ENCODE measurements around the gene PHACTR1. TPM values are rescaled to one million over a fixed set of nuclear protein-coding genes. Genes with fewer than 3 reads are reported as not detected.
"Not testable (repeated sequence)": the region's sequence is repeated elsewhere in the genome, so short reads cannot be mapped to it uniquely, and the experiment has no call there.

PHACTR1 gene
- total and polyA plus RNA-seq, 2 donors = 3.1 to 6.3 TPM

GRCh38 chr6:12935637-12936036, 219.1 kb downstream of the PHACTR1 start:
- Histone ChIP-seq H3K9me3 (ENCODE audit: control insufficient read depth in 2 of 2, insufficient read depth in 1 of 2, low read length in 1 of 2) (no peaks in the 10 kb centered on the region), H3K27ac (ENCODE audit: low read depth in 1 of 2, low read length in 1 of 2) (no peak overlapping the region), H3K4me1 (ENCODE audit: control insufficient read depth in 2 of 2, insufficient read depth in 2 of 2, low read length in 2 of 2) (no peaks in the 10 kb centered on the region), H3K36me3 (ENCODE audit: control insufficient read depth in 2 of 2, insufficient read depth in 2 of 2, low read length in 1 of 2) (no peaks in the 10 kb centered on the region), H3K4me3 (ENCODE audit: low read length in 2 of 2) (no peak overlapping the region), H3K27me3 (ENCODE audit: control insufficient read depth in 2 of 2, insufficient read depth in 1 of 2, low read length in 1 of 2) (no peaks in the 10 kb centered on the region)
- DNase-seq (ENCODE audit: low read depth in 6 of 9, low spot score in 9 of 9) = no peak
- WGBS = 92% methylated on average over 2 of the region's 2 CpGs

- no peak for DNase-seq (ENCODE audit: low read depth in 6 of 9, low spot score in 9 of 9)
- Histone ChIP-seq H3K9me3 (ENCODE audit: control insufficient read depth in 2 of 2, insufficient read depth in 1 of 2, low read length in 1 of 2) (no peaks in the 10 kb centered on the region), H3K4me1 (ENCODE audit: control insufficient read depth in 2 of 2, insufficient read depth in 2 of 2, low read length in 2 of 2) (peaks cover 3 to 5% of the 10 kb centered on the region in 2 donors), H3K27me3 (ENCODE audit: control insufficient read depth in 2 of 2, insufficient read depth in 1 of 2, low read length in 1 of 2) (no peaks in the 10 kb centered on the region), H3K4me3 (ENCODE audit: low read length in 2 of 2) (no peak overlapping the region), H3K36me3 (ENCODE audit: control insufficient read depth in 2 of 2, insufficient read depth in 2 of 2, low read length in 1 of 2) (no peaks in the 10 kb centered on the region), H3K27ac (ENCODE audit: low read depth in 1 of 2, low read length in 1 of 2) (no peak overlapping the region)
- WGBS = 97% methylated on average over 4 of the region's 4 CpGs
Observed at GRCh38 chr6:12937971-12938370, 221.4 kb downstream of the PHACTR1 start.

DNA sequence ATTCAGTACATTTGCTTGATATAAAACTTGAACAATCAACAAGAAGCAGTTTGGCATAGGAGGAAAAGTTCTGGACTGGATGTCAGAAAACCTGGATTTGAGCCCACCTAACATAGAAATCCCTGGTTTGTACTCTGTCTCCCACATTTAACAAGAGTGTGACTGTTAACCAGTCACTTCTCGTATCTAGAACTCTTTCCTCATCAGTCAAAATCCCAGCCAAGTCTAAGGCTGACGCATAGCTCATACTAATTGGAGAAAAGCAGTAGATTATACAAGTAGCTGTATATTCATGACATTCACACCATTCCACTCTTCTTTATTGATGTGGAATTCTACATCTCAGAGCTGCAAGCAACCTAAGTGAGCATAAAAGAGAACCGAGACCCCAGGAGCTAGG, 222.7 kb downstream of the PHACTR1 start:
- DNase-seq (ENCODE audit: low read depth in 6 of 9, low spot score in 9 of 9) = no peak
- peaks cover 3 to 5% of the 10 kb centered on the region in 2 donors for H3K4me1 ChIP-seq (ENCODE audit: control insufficient read depth in 2 of 2, insufficient read depth in 2 of 2, low read length in 2 of 2)
- no peaks in the 10 kb centered on the region for H3K27me3 ChIP-seq (ENCODE audit: control insufficient read depth in 2 of 2, insufficient read depth in 1 of 2, low read length in 1 of 2)
- WGBS = 96% methylated on average over 3 of the region's 3 CpGs
- no peak overlapping the region for H3K27ac ChIP-seq (ENCODE audit: low read depth in 1 of 2, low read length in 1 of 2)
- no peaks in the 10 kb centered on the region for H3K36me3 ChIP-seq (ENCODE audit: control insufficient read depth in 2 of 2, insufficient read depth in 2 of 2, low read length in 1 of 2)
- H3K9me3 ChIP-seq (ENCODE audit: control insufficient read depth in 2 of 2, insufficient read depth in 1 of 2, low read length in 1 of 2) = no peaks in the 10 kb centered on the region
- no peak overlapping the region for H3K4me3 ChIP-seq (ENCODE audit: low read length in 2 of 2)

DNA sequence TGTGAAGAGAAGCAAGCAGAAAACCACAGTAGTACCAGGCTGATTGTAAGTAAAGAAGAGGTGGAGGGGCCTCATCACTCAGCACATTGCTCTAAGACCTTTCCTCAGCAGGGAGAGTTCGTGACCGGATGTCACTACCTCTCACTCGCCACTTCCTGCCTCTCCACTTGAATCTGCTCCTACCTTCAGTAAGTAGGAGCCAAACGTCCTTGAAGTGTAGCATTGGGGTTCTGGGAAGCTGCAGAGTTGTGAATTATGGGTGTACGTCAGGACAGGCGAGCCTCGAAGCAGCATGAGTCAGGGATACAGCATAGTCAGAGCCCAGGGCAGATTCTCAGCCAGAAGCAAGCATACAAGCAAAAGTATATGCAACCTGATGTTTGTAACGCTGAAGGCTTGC, 224.9 kb downstream of the PHACTR1 start:
- Histone ChIP-seq H3K4me3 (ENCODE audit: low read length in 2 of 2) (no peak overlapping the region), H3K27ac (ENCODE audit: low read depth in 1 of 2, low read length in 1 of 2) (no peak overlapping the region), H3K36me3 (ENCODE audit: control insufficient read depth in 2 of 2, insufficient read depth in 2 of 2, low read length in 1 of 2) (no peaks in the 10 kb centered on the region), H3K4me1 (ENCODE audit: control insufficient read depth in 2 of 2, insufficient read depth in 2 of 2, low read length in 2 of 2) (peaks cover 3 to 5% of the 10 kb centered on the region in 2 donors), H3K27me3 (ENCODE audit: control insufficient read depth in 2 of 2, insufficient read depth in 1 of 2, low read length in 1 of 2) (no peaks in the 10 kb centered on the region), H3K9me3 (ENCODE audit: control insufficient read depth in 2 of 2, insufficient read depth in 1 of 2, low read length in 1 of 2) (no peaks in the 10 kb centered on the region)
- WGBS = 36% methylated on average over 8 of the region's 8 CpGs
- DNase-seq (ENCODE audit: low read depth in 6 of 9, low spot score in 9 of 9) = peak in 2 of 9 donors; percentile 8 to 25

- no peak for DNase-seq (ENCODE audit: low read depth in 6 of 9, low spot score in 9 of 9)
- Histone ChIP-seq H3K27me3 (ENCODE audit: control insufficient read depth in 2 of 2, insufficient read depth in 1 of 2, low read length in 1 of 2) (no peaks in the 10 kb centered on the region), H3K4me3 (ENCODE audit: low read length in 2 of 2) (no peak overlapping the region), H3K9me3 (ENCODE audit: control insufficient read depth in 2 of 2, insufficient read depth in 1 of 2, low read length in 1 of 2) (no peaks in the 10 kb centered on the region), H3K4me1 (ENCODE audit: control insufficient read depth in 2 of 2, insufficient read depth in 2 of 2, low read length in 2 of 2) (peaks cover 3 to 5% of the 10 kb centered on the region in 2 donors), H3K36me3 (ENCODE audit: control insufficient read depth in 2 of 2, insufficient read depth in 2 of 2, low read length in 1 of 2) (no peaks in the 10 kb centered on the region), H3K27ac (ENCODE audit: low read depth in 1 of 2, low read length in 1 of 2) (no peak overlapping the region)
- 97% methylated on average over 2 of the region's 2 CpGs for WGBS
Observed at GRCh38 chr6:12943549-12943948, 227.0 kb downstream of the PHACTR1 start.

DNA sequence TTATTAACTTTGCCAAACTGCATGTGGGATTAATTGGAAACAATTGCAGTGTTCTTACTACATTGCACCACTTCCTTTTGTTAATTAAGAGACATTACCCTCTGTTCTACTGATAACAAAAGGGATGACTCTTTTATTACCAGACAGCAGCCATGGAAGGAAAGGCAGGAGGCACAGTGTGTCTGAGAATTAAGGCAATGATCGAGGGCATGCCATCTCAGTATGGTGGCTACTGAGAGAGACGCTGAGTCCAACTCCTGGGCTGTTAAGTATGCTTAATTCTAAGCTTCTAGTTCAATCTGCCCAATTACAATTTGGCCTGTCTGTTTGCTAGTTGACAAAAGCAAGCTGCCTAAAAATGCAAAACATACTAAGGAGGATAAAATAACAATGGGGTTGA, 227.4 kb downstream of the PHACTR1 start:
- no peak overlapping the region for H3K27ac ChIP-seq (ENCODE audit: low read depth in 1 of 2, low read length in 1 of 2)
- no peaks in the 10 kb centered on the region for H3K36me3 ChIP-seq (ENCODE audit: control insufficient read depth in 2 of 2, insufficient read depth in 2 of 2, low read length in 1 of 2)
- H3K4me3 ChIP-seq (ENCODE audit: low read length in 2 of 2) = no peak overlapping the region
- no peaks in the 10 kb centered on the region for H3K9me3 ChIP-seq (ENCODE audit: control insufficient read depth in 2 of 2, insufficient read depth in 1 of 2, low read length in 1 of 2)
- no peak for DNase-seq (ENCODE audit: low read depth in 6 of 9, low spot score in 9 of 9)
- WGBS = 95% methylated on average over 2 of the region's 2 CpGs
- H3K4me1 ChIP-seq (ENCODE audit: control insufficient read depth in 2 of 2, insufficient read depth in 2 of 2, low read length in 2 of 2) = peaks cover 3 to 5% of the 10 kb centered on the region in 2 donors
- H3K27me3 ChIP-seq (ENCODE audit: control insufficient read depth in 2 of 2, insufficient read depth in 1 of 2, low read length in 1 of 2) = no peaks in the 10 kb centered on the region

GRCh38 chr6:12944528-12944927, 228.0 kb downstream of the PHACTR1 start:
- H3K27ac ChIP-seq (ENCODE audit: low read depth in 1 of 2, low read length in 1 of 2); DNase-seq (ENCODE audit: low read depth in 6 of 9, low spot score in 9 of 9); H3K4me1 ChIP-seq (ENCODE audit: control insufficient read depth in 2 of 2, insufficient read depth in 2 of 2, low read length in 2 of 2); H3K9me3 ChIP-seq (ENCODE audit: control insufficient read depth in 2 of 2, insufficient read depth in 1 of 2, low read length in 1 of 2); H3K4me3 ChIP-seq (ENCODE audit: low read length in 2 of 2); H3K27me3 ChIP-seq (ENCODE audit: control insufficient read depth in 2 of 2, insufficient read depth in 1 of 2, low read length in 1 of 2); H3K36me3 ChIP-seq (ENCODE audit: control insufficient read depth in 2 of 2, insufficient read depth in 2 of 2, low read length in 1 of 2): not testable (repeated sequence)
- WGBS = 98% methylated on average over 16 of the region's 16 CpGs

GRCh38 chr6:12947151-12947871, 230.7 kb downstream of the PHACTR1 start:
- no peaks in the 10 kb centered on the region for H3K27me3 ChIP-seq (ENCODE audit: control insufficient read depth in 2 of 2, insufficient read depth in 1 of 2, low read length in 1 of 2)
- no peak overlapping the region for H3K4me3 ChIP-seq (ENCODE audit: low read length in 2 of 2)

GRCh38 chr6:12947967-12948366, 231.4 kb downstream of the PHACTR1 start:
- 98% methylated on average over 1 of the region's 1 CpG for WGBS
- no peaks in the 10 kb centered on the region for H3K4me1 ChIP-seq (ENCODE audit: control insufficient read depth in 2 of 2, insufficient read depth in 2 of 2, low read length in 2 of 2)

More at GRCh38 chr6:12947151-12947871, 230.7 kb downstream of the PHACTR1 start:
- peaks cover 0 to 1% of the 10 kb centered on the region in 2 donors for H3K9me3 ChIP-seq (ENCODE audit: control insufficient read depth in 2 of 2, insufficient read depth in 1 of 2, low read length in 1 of 2)
- H3K27ac ChIP-seq (ENCODE audit: low read depth in 1 of 2, low read length in 1 of 2) = no peak overlapping the region
- DNase-seq (ENCODE audit: low read depth in 6 of 9, low spot score in 9 of 9) = no peak
- H3K36me3 ChIP-seq (ENCODE audit: control insufficient read depth in 2 of 2, insufficient read depth in 2 of 2, low read length in 1 of 2) = no peaks in the 10 kb centered on the region
- WGBS = 59% methylated on average over 4 of the region's 4 CpGs
- no peaks in the 10 kb centered on the region for H3K4me1 ChIP-seq (ENCODE audit: control insufficient read depth in 2 of 2, insufficient read depth in 2 of 2, low read length in 2 of 2)

More at GRCh38 chr6:12947967-12948366, 231.4 kb downstream of the PHACTR1 start:
- DNase-seq (ENCODE audit: low read depth in 6 of 9, low spot score in 9 of 9) = no peak
- Histone ChIP-seq H3K27ac (ENCODE audit: low read depth in 1 of 2, low read length in 1 of 2) (no peak overlapping the region), H3K9me3 (ENCODE audit: control insufficient read depth in 2 of 2, insufficient read depth in 1 of 2, low read length in 1 of 2) (peaks cover 0 to 1% of the 10 kb centered on the region in 2 donors), H3K36me3 (ENCODE audit: control insufficient read depth in 2 of 2, insufficient read depth in 2 of 2, low read length in 1 of 2) (no peaks in the 10 kb centered on the region), H3K4me3 (ENCODE audit: low read length in 2 of 2) (no peak overlapping the region), H3K27me3 (ENCODE audit: control insufficient read depth in 2 of 2, insufficient read depth in 1 of 2, low read length in 1 of 2) (no peaks in the 10 kb centered on the region)

All from thymus (tissue), 11 donors.